Dermis blood vessel endothelial cell (primary cell): Measurements from ENCODE around the gene NRP2. TPM values are rescaled to one million over a fixed set of nuclear protein-coding genes. Genes with fewer than 3 reads are reported as not detected.

Source experiments
- DNase-seq: peaks from one replicate; pipeline ENCODE4 v3.0.0; 2010
- total RNA-seq: library from RNA; depleted of rRNA; stranded (reverse); fragments of >200 nt; gene quantifications from 2 replicates; pipeline ENCODE4 v1.2.3, GENCODE V29; 2014

The NRP2 gene
- total RNA-seq, 1 donor from 2014 or later, result 165 TPM

- DNase-seq, result peak; percentile 84
Measured at GRCh38 chr2:205758500-205758899, 76.2 kb downstream of the NRP2 start.

GRCh38 chr2:205759257-205759656, 77.0 kb downstream of the NRP2 start:
- DNase-seq, result no peak

- no peak for DNase-seq
Measured at GRCh38 chr2:205759732-205760131, 77.4 kb downstream of the NRP2 start.

DNA sequence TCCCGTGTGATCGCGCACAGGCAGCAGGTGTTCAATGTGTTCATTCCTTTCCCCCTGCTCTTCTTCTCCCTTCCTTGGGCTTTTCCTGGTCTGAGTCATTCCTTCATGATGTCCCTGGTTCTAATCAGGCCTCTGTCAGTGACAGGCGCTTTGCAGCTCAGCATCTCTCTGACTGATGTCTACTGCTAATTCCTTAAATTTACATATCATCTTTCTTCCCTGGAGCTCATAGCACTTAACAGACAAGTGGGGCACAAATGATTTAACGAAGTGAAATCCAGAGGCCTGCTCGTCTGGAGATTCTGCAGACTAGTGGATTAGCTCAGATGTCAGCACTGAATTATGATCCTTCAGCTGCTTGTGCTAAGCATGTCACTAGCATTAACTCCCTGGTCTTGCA, 77.9 kb downstream of the NRP2 start:
- no peak for DNase-seq

DNA sequence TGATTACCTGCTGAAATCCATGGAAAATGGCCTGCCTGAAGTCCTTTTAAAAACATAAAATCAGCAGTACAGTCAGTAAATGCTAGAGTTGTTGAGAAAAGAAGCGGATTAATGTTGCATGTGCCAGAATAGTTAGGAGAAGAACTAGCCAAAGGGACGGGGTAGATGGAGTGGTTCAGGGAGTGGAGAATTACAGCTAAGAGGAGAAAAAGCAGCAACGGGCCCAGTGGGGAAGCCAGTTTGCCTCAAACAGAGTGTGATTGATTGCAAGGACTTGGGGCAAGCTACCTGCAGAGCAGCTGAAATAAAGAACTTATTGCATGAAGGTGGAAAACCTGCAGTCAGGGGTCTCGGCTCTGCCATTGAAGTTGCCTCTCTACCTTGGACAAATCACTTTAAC, 79.1 kb downstream of the NRP2 start:
- no peak for DNase-seq

DNA sequence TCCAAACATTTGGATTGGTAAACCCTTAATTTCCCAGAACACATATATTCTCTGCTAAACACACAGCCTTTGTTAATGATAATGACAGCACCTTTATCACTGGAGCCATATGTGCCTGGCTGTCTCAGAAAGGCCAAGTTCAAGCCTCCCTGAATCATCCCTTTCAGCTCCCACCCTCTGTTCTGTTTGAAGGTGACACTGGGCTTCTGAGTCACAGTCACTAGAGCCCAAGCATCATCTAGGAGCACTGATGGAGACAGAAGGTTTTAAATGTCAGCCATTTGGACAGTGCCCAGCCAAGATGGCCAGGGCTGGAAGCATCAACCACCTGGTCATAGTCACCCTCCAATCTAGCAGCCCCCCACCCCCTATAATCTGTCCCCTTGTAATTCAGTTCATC, 80.6 kb downstream of the NRP2 start:
- DNase-seq, result no peak

DNA sequence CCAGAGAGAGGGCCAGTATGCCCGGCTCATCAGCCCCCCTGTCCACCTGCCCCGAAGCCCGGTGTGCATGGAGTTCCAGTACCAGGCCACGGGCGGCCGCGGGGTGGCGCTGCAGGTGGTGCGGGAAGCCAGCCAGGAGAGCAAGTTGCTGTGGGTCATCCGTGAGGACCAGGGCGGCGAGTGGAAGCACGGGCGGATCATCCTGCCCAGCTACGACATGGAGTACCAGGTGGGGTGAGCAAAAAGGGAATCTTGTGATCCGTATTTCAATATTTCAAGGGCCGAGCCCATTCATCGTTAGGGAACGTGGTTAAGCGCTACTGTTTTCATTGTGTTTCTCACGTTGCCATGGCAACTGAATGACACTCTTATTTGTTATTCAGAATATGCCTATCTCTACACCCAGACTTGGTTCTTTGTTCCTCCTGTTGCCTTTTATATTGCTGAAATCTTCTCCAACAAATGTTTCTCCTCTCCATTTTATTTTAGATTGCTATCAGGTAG, 81.5 kb downstream of the NRP2 start:
- DNase-seq, result peak; percentile 88

DNA sequence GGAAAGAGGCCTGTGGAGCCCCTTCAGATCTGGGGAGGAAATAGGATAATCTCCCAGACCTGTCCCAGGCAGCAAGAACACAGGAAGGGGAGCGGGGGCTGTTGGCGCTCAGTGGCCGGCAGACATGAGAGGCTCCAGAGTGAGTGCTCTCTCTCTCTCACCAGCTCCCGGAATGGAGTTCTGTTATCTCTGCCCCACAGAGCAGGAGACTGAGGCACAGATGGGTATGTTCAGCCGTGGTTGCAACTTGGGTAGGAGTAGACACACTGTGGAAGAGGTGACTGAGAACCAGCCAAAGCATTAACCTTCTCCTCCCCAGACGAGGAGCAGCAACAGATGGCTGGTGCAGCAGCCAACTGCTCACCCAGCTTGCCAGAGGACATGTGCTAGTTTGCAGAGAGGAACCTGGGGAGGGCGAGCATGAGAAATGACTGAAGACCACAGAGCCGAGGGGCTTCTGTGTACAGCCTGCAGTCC, 82.0 kb downstream of the NRP2 start:
- no peak for DNase-seq

GRCh38 chr2:205765151-205765550, 82.8 kb downstream of the NRP2 start:
- DNase-seq, result no peak

GRCh38 chr2:205766779-205767359, 84.6 kb downstream of the NRP2 start:
- peak; percentile 72 for DNase-seq

DNA sequence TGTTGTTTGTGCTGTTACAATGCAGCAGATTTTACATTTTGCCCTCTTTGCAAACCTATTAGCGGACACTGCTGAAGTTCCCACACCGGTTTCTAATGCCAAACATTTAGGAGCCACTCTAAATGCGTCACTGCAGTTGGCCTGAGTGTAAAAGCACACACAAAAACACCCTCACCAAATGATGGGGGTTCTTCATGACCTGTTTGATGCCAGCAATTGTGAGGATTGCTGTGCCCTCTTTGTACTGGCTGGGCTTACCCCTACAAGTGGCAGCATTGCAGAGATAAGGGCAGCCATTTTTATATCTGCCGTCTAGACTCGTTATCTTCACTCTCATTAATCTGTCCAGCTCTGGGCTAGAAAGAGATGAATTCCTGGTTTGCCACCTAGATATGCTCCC, 85.3 kb downstream of the NRP2 start:
- no peak for DNase-seq

- DNase-seq, result no peak
Measured at GRCh38 chr2:205768341-205768740, 86.0 kb downstream of the NRP2 start.

DNA sequence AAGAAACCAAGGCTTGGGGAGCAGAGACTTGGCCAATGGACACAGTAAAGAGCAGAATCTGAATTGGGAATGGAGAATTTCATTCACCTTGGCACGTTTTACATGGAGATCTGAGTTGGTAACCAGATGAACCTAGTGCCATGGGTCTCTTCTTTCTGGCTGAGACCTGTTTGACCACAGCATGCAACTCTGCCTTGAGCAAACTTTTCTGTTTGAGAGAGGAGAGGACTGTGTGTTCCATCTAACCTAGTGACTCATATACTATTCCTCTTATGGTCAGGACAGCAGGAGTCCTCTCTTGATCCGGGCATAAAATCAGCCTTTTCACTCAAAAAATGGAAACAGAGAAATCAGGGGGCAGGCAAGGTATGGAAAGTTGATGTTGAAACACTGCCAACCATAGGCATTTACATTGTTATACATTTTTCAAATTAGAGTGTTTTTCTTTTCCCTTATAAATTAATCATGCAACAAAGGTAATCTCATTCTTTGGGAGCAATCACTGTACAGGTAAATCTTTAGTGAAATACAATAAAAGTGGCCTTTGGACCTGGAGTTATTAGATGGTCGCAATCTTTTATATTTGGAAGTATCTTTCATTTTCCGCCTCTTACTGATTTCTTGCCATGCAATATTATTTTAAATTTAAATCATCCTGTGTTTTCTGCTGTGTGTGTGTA, 86.7 kb downstream of the NRP2 start:
- no peak for DNase-seq

GRCh38 chr2:205769495-205769850, 87.2 kb downstream of the NRP2 start:
- peak; percentile 79 for DNase-seq

DNA sequence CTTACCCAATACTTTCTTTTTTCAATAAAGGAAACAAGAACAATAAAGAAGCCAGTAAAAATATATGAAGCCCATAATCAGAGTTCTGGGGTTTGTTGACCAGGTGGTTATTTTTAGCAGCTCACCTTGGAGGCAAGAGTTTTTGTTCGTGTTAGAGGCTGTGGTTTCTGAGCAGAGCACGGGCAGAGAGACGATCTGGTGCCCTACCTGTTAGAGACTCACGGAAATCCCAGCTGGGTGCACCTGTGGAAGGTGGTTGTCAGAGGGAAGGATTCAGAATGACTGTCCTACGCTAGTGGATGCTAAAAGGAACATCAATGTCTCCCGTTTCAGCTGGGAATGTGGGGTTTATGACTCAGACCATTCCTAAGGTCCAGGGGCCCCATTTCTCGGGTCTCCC, 87.6 kb downstream of the NRP2 start:
- no peak for DNase-seq

- no peak for DNase-seq
Measured at GRCh38 chr2:205770577-205770976, 88.3 kb downstream of the NRP2 start.

DNA sequence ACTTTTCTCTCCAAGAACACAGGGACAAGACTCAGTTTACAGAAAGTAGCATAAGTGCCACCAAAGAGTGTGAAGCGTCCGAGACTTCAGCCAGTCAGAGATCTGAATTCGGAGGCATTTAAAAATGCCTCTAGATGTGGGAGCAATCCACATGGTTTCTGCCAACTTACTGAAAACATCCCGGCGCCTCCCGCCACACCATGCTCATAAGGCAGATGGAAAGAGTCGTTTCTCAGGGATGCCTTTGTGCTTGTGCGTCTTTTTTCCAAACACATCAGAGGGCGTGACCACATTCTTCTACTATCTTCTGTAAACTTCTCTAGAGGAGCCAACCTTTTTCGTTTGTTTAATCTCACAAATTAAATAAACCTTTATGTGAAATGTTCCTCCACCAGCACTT, 88.7 kb downstream of the NRP2 start:
- DNase-seq, result no peak

DNA sequence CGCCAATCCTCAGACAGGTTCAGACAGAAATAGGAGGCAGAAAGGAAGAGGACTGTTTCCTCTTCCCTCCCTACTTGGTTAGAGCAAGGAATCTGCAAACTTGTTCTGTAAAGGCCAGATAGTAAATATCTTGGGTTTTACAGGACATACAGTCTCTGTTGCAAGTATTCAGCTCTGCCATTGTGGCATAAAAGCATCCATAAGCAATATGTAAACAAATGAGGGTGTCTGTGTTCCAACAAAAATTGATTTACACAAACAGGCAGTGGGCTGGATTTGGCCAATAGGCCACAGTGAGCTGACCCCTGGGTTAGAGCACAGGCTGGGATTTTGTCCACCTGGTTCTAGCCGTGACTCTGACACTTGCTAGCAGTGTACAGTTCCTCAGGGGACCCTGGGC, 89.4 kb downstream of the NRP2 start:
- DNase-seq, result no peak

DNA sequence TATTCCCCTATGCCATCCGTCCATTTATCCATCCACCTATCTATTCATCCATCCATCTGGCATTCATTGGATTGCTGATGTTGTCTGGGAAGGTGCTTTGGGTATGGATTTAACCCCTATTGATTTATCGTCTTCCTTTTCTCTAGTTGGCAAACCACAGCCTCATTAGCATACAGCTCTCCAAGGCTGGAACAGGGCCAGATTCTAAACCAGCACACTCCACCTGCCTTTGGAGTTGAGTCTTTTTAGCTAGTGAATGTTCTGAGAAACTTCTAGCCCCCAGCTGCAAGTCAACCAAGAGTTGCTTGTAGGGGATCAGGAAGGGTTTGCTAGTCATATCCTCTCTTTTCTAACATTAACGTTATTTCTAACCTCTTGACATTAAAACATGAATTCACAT, 90.7 kb downstream of the NRP2 start:
- DNase-seq, result peak; percentile 28

DNA sequence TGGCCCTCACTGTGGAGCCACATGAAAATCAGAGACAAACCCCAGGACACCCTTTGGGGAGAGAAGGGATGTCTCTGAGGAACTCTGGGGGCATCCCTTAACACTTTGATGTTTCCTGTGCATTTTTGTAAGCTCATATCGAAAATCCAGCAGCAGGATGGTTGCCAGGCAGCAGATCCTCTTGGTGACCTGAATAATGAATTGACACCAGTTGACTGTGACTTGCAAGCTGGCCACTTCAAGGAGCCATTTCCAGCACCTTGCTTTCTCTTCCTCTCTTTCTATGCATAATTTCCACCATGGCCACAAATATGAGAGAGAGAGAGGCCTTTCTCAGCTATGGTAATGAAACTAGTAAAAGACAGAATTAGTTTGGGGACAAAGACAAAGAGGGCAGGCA, 91.7 kb downstream of the NRP2 start:
- DNase-seq, result no peak

- DNase-seq, result peak; percentile 82
Measured at GRCh38 chr2:205775097-205775877, 93.0 kb downstream of the NRP2 start.

- peak; percentile 71 for DNase-seq
Measured at GRCh38 chr2:205776139-205776538, 93.8 kb downstream of the NRP2 start.

- peak; percentile 26 for DNase-seq
Measured at GRCh38 chr2:205776720-205777119, 94.4 kb downstream of the NRP2 start.

DNA sequence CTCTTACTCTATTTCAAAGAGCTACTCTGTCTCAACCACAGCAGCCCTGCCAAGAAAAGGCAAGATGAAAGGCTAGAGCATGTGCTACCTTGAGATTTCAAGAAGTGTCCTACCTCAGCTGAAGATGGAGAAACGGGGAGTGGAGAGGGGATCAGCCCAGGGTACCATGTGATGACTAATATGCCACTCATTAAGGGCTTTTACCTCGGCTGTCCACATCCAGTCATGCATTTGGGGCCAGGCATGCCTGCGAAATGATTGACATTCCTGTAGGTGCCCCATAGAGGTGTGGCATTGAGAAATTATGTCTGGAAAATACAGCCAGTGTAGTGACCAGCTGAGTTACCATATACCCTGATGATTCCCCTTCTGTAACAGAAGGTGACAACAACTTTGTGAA, 96.1 kb downstream of the NRP2 start:
- DNase-seq, result no peak
